Measurements from ENCODE around the gene TSPAN3.

TSPAN3 gene

GRCh38 chr15:77084436-77084835 is 13.5 kb upstream of the TSPAN3 start:
- no peak for DNase-seq (ENCODE audit: low spot score)

- no peak for DNase-seq (ENCODE audit: low spot score)
Measured at GRCh38 chr15:77083381-77084160, 12.7 kb upstream of the TSPAN3 start.

GRCh38 chr15:77081971-77082370 is 11.1 kb upstream of the TSPAN3 start:
- DNase-seq (ENCODE audit: low spot score) = no peak

GRCh38 chr15:77076323-77076915 is 5.5 kb upstream of the TSPAN3 start:
- no peak for DNase-seq (ENCODE audit: low spot score)

- no peak for DNase-seq (ENCODE audit: low spot score)
Measured at GRCh38 chr15:77075528-77075927, 4.6 kb upstream of the TSPAN3 start.

GRCh38 chr15:77074350-77074749 is 3.4 kb upstream of the TSPAN3 start:
- DNase-seq (ENCODE audit: low spot score) = no peak

GRCh38 chr15:77071305-77072223 is 655 bp upstream of the TSPAN3 start:
- DNase-seq (ENCODE audit: low spot score) = no peak

GRCh38 chr15:77070180-77070494 is 772 bp downstream of the TSPAN3 start:
- no peak for DNase-seq (ENCODE audit: low spot score)

GRCh38 chr15:77069521-77070121 is 1.3 kb downstream of the TSPAN3 start:
- DNase-seq (ENCODE audit: low spot score) = no peak

GRCh38 chr15:77068633-77069032 is 2.3 kb downstream of the TSPAN3 start:
- no peak for DNase-seq (ENCODE audit: low spot score)

GRCh38 chr15:77067691-77068367 is 3.1 kb downstream of the TSPAN3 start:
- no peak for DNase-seq (ENCODE audit: low spot score)

GRCh38 chr15:77066971-77067690 is 3.8 kb downstream of the TSPAN3 start:
- no peak for DNase-seq (ENCODE audit: low spot score)

GRCh38 chr15:77064539-77065308 is 6.2 kb downstream of the TSPAN3 start:
- no peak for DNase-seq (ENCODE audit: low spot score)

GRCh38 chr15:77064063-77064462 is 6.8 kb downstream of the TSPAN3 start:
- DNase-seq (ENCODE audit: low spot score) = no peak

- no peak for DNase-seq (ENCODE audit: low spot score)
Measured at GRCh38 chr15:77063249-77063648, 7.7 kb downstream of the TSPAN3 start.

- DNase-seq (ENCODE audit: low spot score) = no peak
Measured at GRCh38 chr15:77060546-77060945, 10.4 kb downstream of the TSPAN3 start.

GRCh38 chr15:77059786-77060361 is 11.0 kb downstream of the TSPAN3 start:
- DNase-seq (ENCODE audit: low spot score) = no peak

GRCh38 chr15:77058468-77058867 is 12.4 kb downstream of the TSPAN3 start:
- DNase-seq (ENCODE audit: low spot score) = no peak

- no peak for DNase-seq (ENCODE audit: low spot score)
Measured at GRCh38 chr15:77057685-77058084, 13.2 kb downstream of the TSPAN3 start.

GRCh38 chr15:77057072-77057471 is 13.8 kb downstream of the TSPAN3 start:
- no peak for DNase-seq (ENCODE audit: low spot score)
